ENCODE measurements around the gene TNRC6A. TPM values are rescaled to one million over a fixed set of nuclear protein-coding genes. Genes with fewer than 3 reads are reported as not detected.
"Not testable (repeated sequence)": the region's sequence is repeated elsewhere in the genome, so short reads cannot be mapped to it uniquely, and the experiment has no call there.

Gene TNRC6A
- total and polyA plus RNA-seq, 9 of the 15 experiments (the other 6 are each of a cell fraction or from before 2014, with no cell fraction given): 3.4 to 32.1 (median 26.6) TPM

DNA sequence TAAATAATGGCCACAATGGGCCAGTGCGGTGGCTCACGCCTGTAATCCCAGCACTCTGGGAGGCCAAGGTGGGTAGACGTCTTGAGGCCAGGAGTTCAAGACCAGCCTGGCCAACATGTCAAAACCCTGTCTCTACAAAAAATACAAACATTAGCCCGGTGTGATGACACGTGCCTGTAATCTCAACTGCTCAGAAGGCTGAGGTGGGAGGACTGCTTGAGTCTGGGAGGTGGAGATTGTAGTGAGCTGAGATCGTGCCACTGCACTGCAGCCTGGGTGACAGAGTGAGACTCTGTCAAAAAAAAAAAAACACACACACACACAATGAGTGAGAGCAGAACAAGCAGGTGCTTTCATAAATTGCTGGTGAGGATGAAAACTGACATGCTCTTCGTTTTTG is 21.7 kb upstream of the TNRC6A start:
- H3K27me3 ChIP-seq (ENCODE audit: control insufficient read depth in 2 of 2, insufficient read depth in 2 of 2, low read length in 2 of 2); H3K9ac ChIP-seq (ENCODE audit: insufficient read depth in 1 of 2, low read depth in 2 of 2, low read length in 2 of 2); H3K9me3 ChIP-seq (replicated peaks; ENCODE audit: control insufficient read depth, insufficient read depth, low read depth, low read length); intact Hi-C loops (cut with micrococcal nuclease); H3K79me2 ChIP-seq (ENCODE audit: control insufficient read depth, insufficient read depth, low read length); CTCF ChIA-PET (ENCODE audit: low intra/inter-chr PET ratio); H4K20me1 ChIP-seq (replicated peaks; ENCODE audit: control insufficient read depth, insufficient read depth, low read length); H3K27ac ChIP-seq (ENCODE audit: extremely low read depth, low read depth, low read length); H3K9me1 ChIP-seq (ENCODE audit: control insufficient read depth, insufficient read depth, low read length); H3K4me3 ChIP-seq; in situ Hi-C loops (cut with MboI); H3K36me3 ChIP-seq (ENCODE audit: control insufficient read depth, insufficient read depth, low read length); H3K4me1 ChIP-seq (replicated peaks in 1 of 2; ENCODE audit: control insufficient read depth in 2 of 2, insufficient read depth in 2 of 2, low read length in 2 of 2); BruUV-seq (replicated peaks); TF ChIP-seq CREB1 (CRISPR knock-in tag; IDR thresholded peaks at IDR 0.05): not testable (repeated sequence)
- ATAC-seq (peak; percentile 95), FAIRE-seq (peak; percentile 80), DNase-seq (ENCODE audit: extremely low read depth in 1 of 4, low spot score in 3 of 4) (peak in 1 of 4 experiments; percentile 81)
- peak overlapping the region; percentile 21; the same call in 1 of the 2 replicates for H3K4me2 ChIP-seq (ENCODE audit: insufficient read depth, low read length)
- POLR2A ChIA-PET: interaction anchor here (0.7 to 1.5 kb wide), 4 partner anchors 9 to 24 kb away, joined by 3 to 4 read pairs (median 4); no protein-coding TSS in a partner anchor
- peak overlapping the region; percentile 19 for H2AFZ ChIP-seq (ENCODE audit: low read depth, low read length)
- 1% methylated on average over 7 of the region's 7 CpGs for WGBS (ENCODE audit: insufficient coverage, low coverage, missing lambda C conversion rate)
- peak; percentile 97 for TF ChIP-seq CBFA2T3 (IDR thresholded peaks at IDR 0.05)
- peak; percentile 94 for TF ChIP-seq TCF3 (CRISPR knock-in tag; IDR thresholded peaks at IDR 0.05)
- TF ChIP-seq, protein P1, sequence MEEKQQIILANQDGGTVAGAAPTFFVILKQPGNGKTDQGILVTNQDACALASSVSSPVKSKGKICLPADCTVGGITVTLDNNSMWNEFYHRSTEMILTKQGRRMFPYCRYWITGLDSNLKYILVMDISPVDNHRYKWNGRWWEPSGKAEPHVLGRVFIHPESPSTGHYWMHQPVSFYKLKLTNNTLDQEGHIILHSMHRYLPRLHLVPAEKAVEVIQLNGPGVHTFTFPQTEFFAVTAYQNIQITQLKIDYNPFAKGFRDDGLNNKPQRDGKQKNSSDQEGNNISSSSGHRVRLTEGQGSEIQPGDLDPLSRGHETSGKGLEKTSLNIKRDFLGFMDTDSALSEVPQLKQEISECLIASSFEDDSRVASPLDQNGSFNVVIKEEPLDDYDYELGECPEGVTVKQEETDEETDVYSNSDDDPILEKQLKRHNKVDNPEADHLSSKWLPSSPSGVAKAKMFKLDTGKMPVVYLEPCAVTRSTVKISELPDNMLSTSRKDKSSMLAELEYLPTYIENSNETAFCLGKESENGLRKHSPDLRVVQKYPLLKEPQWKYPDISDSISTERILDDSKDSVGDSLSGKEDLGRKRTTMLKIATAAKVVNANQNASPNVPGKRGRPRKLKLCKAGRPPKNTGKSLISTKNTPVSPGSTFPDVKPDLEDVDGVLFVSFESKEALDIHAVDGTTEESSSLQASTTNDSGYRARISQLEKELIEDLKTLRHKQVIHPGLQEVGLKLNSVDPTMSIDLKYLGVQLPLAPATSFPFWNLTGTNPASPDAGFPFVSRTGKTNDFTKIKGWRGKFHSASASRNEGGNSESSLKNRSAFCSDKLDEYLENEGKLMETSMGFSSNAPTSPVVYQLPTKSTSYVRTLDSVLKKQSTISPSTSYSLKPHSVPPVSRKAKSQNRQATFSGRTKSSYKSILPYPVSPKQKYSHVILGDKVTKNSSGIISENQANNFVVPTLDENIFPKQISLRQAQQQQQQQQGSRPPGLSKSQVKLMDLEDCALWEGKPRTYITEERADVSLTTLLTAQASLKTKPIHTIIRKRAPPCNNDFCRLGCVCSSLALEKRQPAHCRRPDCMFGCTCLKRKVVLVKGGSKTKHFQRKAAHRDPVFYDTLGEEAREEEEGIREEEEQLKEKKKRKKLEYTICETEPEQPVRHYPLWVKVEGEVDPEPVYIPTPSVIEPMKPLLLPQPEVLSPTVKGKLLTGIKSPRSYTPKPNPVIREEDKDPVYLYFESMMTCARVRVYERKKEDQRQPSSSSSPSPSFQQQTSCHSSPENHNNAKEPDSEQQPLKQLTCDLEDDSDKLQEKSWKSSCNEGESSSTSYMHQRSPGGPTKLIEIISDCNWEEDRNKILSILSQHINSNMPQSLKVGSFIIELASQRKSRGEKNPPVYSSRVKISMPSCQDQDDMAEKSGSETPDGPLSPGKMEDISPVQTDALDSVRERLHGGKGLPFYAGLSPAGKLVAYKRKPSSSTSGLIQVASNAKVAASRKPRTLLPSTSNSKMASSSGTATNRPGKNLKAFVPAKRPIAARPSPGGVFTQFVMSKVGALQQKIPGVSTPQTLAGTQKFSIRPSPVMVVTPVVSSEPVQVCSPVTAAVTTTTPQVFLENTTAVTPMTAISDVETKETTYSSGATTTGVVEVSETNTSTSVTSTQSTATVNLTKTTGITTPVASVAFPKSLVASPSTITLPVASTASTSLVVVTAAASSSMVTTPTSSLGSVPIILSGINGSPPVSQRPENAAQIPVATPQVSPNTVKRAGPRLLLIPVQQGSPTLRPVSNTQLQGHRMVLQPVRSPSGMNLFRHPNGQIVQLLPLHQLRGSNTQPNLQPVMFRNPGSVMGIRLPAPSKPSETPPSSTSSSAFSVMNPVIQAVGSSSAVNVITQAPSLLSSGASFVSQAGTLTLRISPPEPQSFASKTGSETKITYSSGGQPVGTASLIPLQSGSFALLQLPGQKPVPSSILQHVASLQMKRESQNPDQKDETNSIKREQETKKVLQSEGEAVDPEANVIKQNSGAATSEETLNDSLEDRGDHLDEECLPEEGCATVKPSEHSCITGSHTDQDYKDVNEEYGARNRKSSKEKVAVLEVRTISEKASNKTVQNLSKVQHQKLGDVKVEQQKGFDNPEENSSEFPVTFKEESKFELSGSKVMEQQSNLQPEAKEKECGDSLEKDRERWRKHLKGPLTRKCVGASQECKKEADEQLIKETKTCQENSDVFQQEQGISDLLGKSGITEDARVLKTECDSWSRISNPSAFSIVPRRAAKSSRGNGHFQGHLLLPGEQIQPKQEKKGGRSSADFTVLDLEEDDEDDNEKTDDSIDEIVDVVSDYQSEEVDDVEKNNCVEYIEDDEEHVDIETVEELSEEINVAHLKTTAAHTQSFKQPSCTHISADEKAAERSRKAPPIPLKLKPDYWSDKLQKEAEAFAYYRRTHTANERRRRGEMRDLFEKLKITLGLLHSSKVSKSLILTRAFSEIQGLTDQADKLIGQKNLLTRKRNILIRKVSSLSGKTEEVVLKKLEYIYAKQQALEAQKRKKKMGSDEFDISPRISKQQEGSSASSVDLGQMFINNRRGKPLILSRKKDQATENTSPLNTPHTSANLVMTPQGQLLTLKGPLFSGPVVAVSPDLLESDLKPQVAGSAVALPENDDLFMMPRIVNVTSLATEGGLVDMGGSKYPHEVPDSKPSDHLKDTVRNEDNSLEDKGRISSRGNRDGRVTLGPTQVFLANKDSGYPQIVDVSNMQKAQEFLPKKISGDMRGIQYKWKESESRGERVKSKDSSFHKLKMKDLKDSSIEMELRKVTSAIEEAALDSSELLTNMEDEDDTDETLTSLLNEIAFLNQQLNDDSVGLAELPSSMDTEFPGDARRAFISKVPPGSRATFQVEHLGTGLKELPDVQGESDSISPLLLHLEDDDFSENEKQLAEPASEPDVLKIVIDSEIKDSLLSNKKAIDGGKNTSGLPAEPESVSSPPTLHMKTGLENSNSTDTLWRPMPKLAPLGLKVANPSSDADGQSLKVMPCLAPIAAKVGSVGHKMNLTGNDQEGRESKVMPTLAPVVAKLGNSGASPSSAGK (IDR thresholded peaks at IDR 0.05): peak; percentile 73
- 0 out of 2 replicates have a peak, but pooled peaks have one; percentile 35 for TF ChIP-seq CREB1 (IDR thresholded peaks at IDR 0.05)
- peak in 1 of 2 experiments; percentile 56; a peak in 1 of 4 replicates for TF ChIP-seq MLLT1 (IDR thresholded peaks at IDR 0.05)
- TF ChIP-seq RAD51 (IDR thresholded peaks at IDR 0.05; ENCODE audit: borderline replicate concordance, low read depth): peak; percentile 53; the same call in 1 of the 2 replicates
- peak; percentile 88 for TF ChIP-seq BCOR (IDR thresholded peaks at IDR 0.05)
- TF ChIP-seq, protein P2, sequence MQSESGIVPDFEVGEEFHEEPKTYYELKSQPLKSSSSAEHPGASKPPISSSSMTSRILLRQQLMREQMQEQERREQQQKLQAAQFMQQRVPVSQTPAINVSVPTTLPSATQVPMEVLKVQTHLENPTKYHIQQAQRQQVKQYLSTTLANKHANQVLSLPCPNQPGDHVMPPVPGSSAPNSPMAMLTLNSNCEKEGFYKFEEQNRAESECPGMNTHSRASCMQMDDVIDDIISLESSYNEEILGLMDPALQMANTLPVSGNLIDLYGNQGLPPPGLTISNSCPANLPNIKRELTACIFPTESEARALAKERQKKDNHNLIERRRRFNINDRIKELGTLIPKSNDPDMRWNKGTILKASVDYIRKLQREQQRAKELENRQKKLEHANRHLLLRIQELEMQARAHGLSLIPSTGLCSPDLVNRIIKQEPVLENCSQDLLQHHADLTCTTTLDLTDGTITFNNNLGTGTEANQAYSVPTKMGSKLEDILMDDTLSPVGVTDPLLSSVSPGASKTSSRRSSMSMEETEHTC (IDR thresholded peaks at IDR 0.05): peak; percentile 68; the same call in 1 of the 2 replicates
